ENCODE results near the gene MDH2. TPM values are rescaled to one million over a fixed set of nuclear protein-coding genes. Genes with fewer than 3 reads are reported as not detected.
"Not testable (repeated sequence)": the region's sequence is repeated elsewhere in the genome, so short reads cannot be mapped to it uniquely, and the experiment has no call there.

The MDH2 gene
- total RNA-seq, 1 donor from 2014 or later, result 507 TPM

GRCh38 chr7:76106893-76107292 lies 59.0 kb downstream of the MDH2 start:
- no peaks in the 10 kb centered on the region for H3K9me3 ChIP-seq (replicated peaks)
- no peak for TF ChIP-seq CTCF (IDR thresholded peaks at IDR 0.05; ENCODE audit: borderline replicate concordance)

GRCh38 chr7:76108540-76109233 lies 60.8 kb downstream of the MDH2 start:
- no peaks in the 10 kb centered on the region for H3K36me3 ChIP-seq
- H3K4me3 ChIP-seq, result no peak overlapping the region
- peak overlapping the region; percentile 30 for H3K27ac ChIP-seq (replicated peaks)
- intact Hi-C loops (cut with micrococcal nuclease), result no loop called here
- H3K4me1 ChIP-seq, result no peaks in the 10 kb centered on the region
- TF ChIP-seq CTCF (IDR thresholded peaks at IDR 0.05; ENCODE audit: borderline replicate concordance), result no peak
- H3K27me3 ChIP-seq (ENCODE audit: low read depth), result no peaks in the 10 kb centered on the region
- H3K9me3 ChIP-seq (replicated peaks), result no peaks in the 10 kb centered on the region
- DNase-seq, result no peak

More at GRCh38 chr7:76106893-76107292, 59.0 kb downstream of the MDH2 start:
- Histone ChIP-seq H3K4me3 (no peak overlapping the region), H3K27ac (replicated peaks) (no peak overlapping the region), H3K27me3 (ENCODE audit: low read depth) (no peaks in the 10 kb centered on the region), H3K4me1 (no peaks in the 10 kb centered on the region), H3K36me3 (no peaks in the 10 kb centered on the region)
- DNase-seq, result no peak
- intact Hi-C loops (cut with micrococcal nuclease), result no loop called here

- H3K27me3 ChIP-seq (ENCODE audit: low read depth); H3K4me1 ChIP-seq; H3K9me3 ChIP-seq (replicated peaks); H3K27ac ChIP-seq (replicated peaks); H3K36me3 ChIP-seq; intact Hi-C loops (cut with micrococcal nuclease); DNase-seq; H3K4me3 ChIP-seq: not testable (repeated sequence)
Observed at GRCh38 chr7:76113042-76113630, 65.2 kb downstream of the MDH2 start.

- H3K27me3 ChIP-seq (ENCODE audit: low read depth); H3K36me3 ChIP-seq; H3K9me3 ChIP-seq (replicated peaks); H3K4me1 ChIP-seq; DNase-seq; H3K27ac ChIP-seq (replicated peaks); H3K4me3 ChIP-seq; intact Hi-C loops (cut with micrococcal nuclease): not testable (repeated sequence)
Observed at GRCh38 chr7:76114742-76115141, 66.8 kb downstream of the MDH2 start.

Other genes with a start within 250 kb of the MDH2 start
- not detected for gene CCL24, start 234.3 kb upstream of the MDH2 start, total RNA-seq
- gene RHBDD2, start 169.1 kb upstream of the MDH2 start, total RNA-seq, result 19.1 TPM
- 72.9 TPM for gene POR, start 133.0 kb upstream of the MDH2 start, total RNA-seq
- 163 TPM for gene TMEM120A, start 53.5 kb upstream of the MDH2 start, total RNA-seq
- gene STYXL1, start 106 bp upstream of the MDH2 start, total RNA-seq, result 22.2 TPM
- gene SRRM3, start 153.8 kb downstream of the MDH2 start, total RNA-seq, result 6.1 TPM